ENCODE measurements around the gene KRT84. TPM values are rescaled to one million over a fixed set of nuclear protein-coding genes. Genes with fewer than 3 reads are reported as not detected.

Gene KRT84
- total RNA-seq, 2 experiments from 2014 or later: not detected

- Mint-ChIP-seq H3K4me3 (no peak overlapping the region), H3K27ac (no peak overlapping the region), H3K27me3 (no peaks in the 10 kb centered on the region), H3K36me3 (ENCODE audit: low read depth) (no peaks in the 10 kb centered on the region), H3K4me1 (ENCODE audit: low read depth) (no peaks in the 10 kb centered on the region), H3K9me3 (no peaks in the 10 kb centered on the region)
- intact Hi-C loops (cut with micrococcal nuclease): no loop called here
- CTCF ChIA-PET: interaction anchor here (1.0 kb wide), 1 partner anchor 9 kb away, joined by 3 read pairs; no protein-coding TSS in a partner anchor
- POLR2A ChIA-PET: no interaction called here
- DNase-seq (no peak), ATAC-seq (no peak)
- no peak for TF ChIP-seq CTCF (IDR thresholded peaks at IDR 0.05)
Measured at GRCh38 chr12:52403561-52403960, 18.1 kb upstream of the KRT84 start.

- H3K4me3 Mint-ChIP-seq: no peak overlapping the region
- ChIA-PET POLR2A (interaction anchor here (0.6 kb wide), 1 partner anchor 261 kb away, joined by 3 read pairs; no protein-coding TSS in a partner anchor), CTCF (interaction anchor here (0.8 to 1.0 kb wide), 2 partner anchors 9 to 378 kb away, joined by 3 read pairs; no protein-coding TSS in a partner anchor)
- H3K9me3 Mint-ChIP-seq: no peaks in the 10 kb centered on the region
- DNase-seq (no peak), ATAC-seq (no peak)
- no peaks in the 10 kb centered on the region for H3K27me3 Mint-ChIP-seq
- no peaks in the 10 kb centered on the region for H3K4me1 Mint-ChIP-seq (ENCODE audit: low read depth)
- no peak for TF ChIP-seq CTCF (IDR thresholded peaks at IDR 0.05)
- intact Hi-C loops (cut with micrococcal nuclease): no loop called here
- H3K27ac Mint-ChIP-seq: no peak overlapping the region
- H3K36me3 Mint-ChIP-seq (ENCODE audit: low read depth): no peaks in the 10 kb centered on the region
Measured at GRCh38 chr12:52402873-52403540, 17.6 kb upstream of the KRT84 start.

- no peaks in the 10 kb centered on the region for H3K27me3 Mint-ChIP-seq
- no peaks in the 10 kb centered on the region for H3K4me1 Mint-ChIP-seq (ENCODE audit: low read depth)
- H3K9me3 Mint-ChIP-seq: no peaks in the 10 kb centered on the region
- POLR2A ChIA-PET: no interaction called here
- no peak for ATAC-seq
- no peak overlapping the region for H3K4me3 Mint-ChIP-seq
- CTCF ChIA-PET: interaction anchor here (0.8 to 1.0 kb wide), 2 partner anchors 8 to 377 kb away, joined by 3 read pairs; no protein-coding TSS in a partner anchor
- intact Hi-C loops (cut with micrococcal nuclease): no loop called here
- no peak overlapping the region for H3K27ac Mint-ChIP-seq
- DNase-seq: no peak
- no peak for TF ChIP-seq CTCF (IDR thresholded peaks at IDR 0.05)
- no peaks in the 10 kb centered on the region for H3K36me3 Mint-ChIP-seq (ENCODE audit: low read depth)
Measured at GRCh38 chr12:52402377-52402776, 16.9 kb upstream of the KRT84 start.

GRCh38 chr12:52401926-52402325 lies 16.5 kb upstream of the KRT84 start:
- Mint-ChIP-seq H3K27ac (no peak overlapping the region), H3K4me3 (no peak overlapping the region), H3K9me3 (no peaks in the 10 kb centered on the region), H3K27me3 (no peaks in the 10 kb centered on the region), H3K36me3 (ENCODE audit: low read depth) (no peaks in the 10 kb centered on the region), H3K4me1 (ENCODE audit: low read depth) (no peaks in the 10 kb centered on the region)
- POLR2A ChIA-PET: no interaction called here
- CTCF ChIA-PET: no interaction called here
- intact Hi-C loops (cut with micrococcal nuclease): no loop called here
- no peak for ATAC-seq
- no peak for DNase-seq
- TF ChIP-seq CTCF (IDR thresholded peaks at IDR 0.05): no peak

- intact Hi-C loops (cut with micrococcal nuclease): no loop called here
- no peaks in the 10 kb centered on the region for H3K27me3 Mint-ChIP-seq
- no peaks in the 10 kb centered on the region for H3K9me3 Mint-ChIP-seq
- no peaks in the 10 kb centered on the region for H3K36me3 Mint-ChIP-seq (ENCODE audit: low read depth)
- ATAC-seq (no peak), DNase-seq (no peak)
- POLR2A ChIA-PET: no interaction called here
- no peaks in the 10 kb centered on the region for H3K4me1 Mint-ChIP-seq (ENCODE audit: low read depth)
- no peak for TF ChIP-seq CTCF (IDR thresholded peaks at IDR 0.05)
- H3K27ac Mint-ChIP-seq: no peak overlapping the region
- CTCF ChIA-PET: interaction anchor here (1.5 kb wide), 1 partner anchor 484 kb away, joined by 3 read pairs; no protein-coding TSS in a partner anchor
- no peak overlapping the region for H3K4me3 Mint-ChIP-seq
Measured at GRCh38 chr12:52401526-52401925, 16.1 kb upstream of the KRT84 start.

All from activated CD8-positive, alpha-beta T cell treated with anti-CD3 and anti-CD28 coated beads for 36 hours (primary cell).